AG20443 (cell line): ENCODE results near the gene OR2T12.
"Not testable (repeated sequence)": the region's sequence is repeated elsewhere in the genome, so short reads cannot be mapped to it uniquely, and the experiment has no call there.

Source experiments
- DNase-seq: peaks from one replicate; pipeline ENCODE4 v3.0.0; 2012; ENCODE audit warnings: low spot score, mixed read lengths

OR2T12 gene

GRCh38 chr1:248303324-248303723, at the start of gene OR2T12:
OR2T12 (minus strand) TSS chr1:248303424; CDS start chr1:248295578, 7,846 bp downstream.
- DNase-seq, result no peak

GRCh38 chr1:248348475-248348874, 45.3 kb upstream of the OR2T12 start, which contains the start of gene OR14C36:
OR14C36 (plus strand) TSS chr1:248348775; CDS start chr1:248348775, 0 bp downstream.
- DNase-seq, result no peak

- no peak for DNase-seq
Measured at GRCh38 chr1:248343451-248343850, 40.2 kb upstream of the OR2T12 start.

GRCh38 chr1:248324468-248324867, 21.2 kb upstream of the OR2T12 start, which contains the start of gene OR2M7:
OR2M7 (minus strand) TSS chr1:248324568; CDS start chr1:248324568, 0 bp downstream.
- no peak for DNase-seq

- no peak for DNase-seq
Measured at GRCh38 chr1:248316796-248317195, 13.6 kb upstream of the OR2T12 start.

- not testable (repeated sequence) for DNase-seq
Measured at GRCh38 chr1:248306740-248307139, 3.5 kb upstream of the OR2T12 start.

GRCh38 chr1:248306103-248306502, 2.9 kb upstream of the OR2T12 start:
- DNase-seq, result peak; percentile 5

- not testable (repeated sequence) for DNase-seq
Measured at GRCh38 chr1:248305672-248306071, 2.4 kb upstream of the OR2T12 start.

GRCh38 chr1:248288391-248288790, 14.8 kb downstream of the OR2T12 start:
- no peak for DNase-seq

GRCh38 chr1:248277876-248278275, 25.3 kb downstream of the OR2T12 start, which contains the start of gene OR2T33:
OR2T33 (minus strand) TSS chr1:248277976; CDS start chr1:248273814, 4,162 bp downstream.
- DNase-seq, result no peak

GRCh38 chr1:248273225-248273624, 30.0 kb downstream of the OR2T12 start:
- not testable (repeated sequence) for DNase-seq

- no peak for DNase-seq
Measured at GRCh38 chr1:248268178-248268577, 35.0 kb downstream of the OR2T12 start.

GRCh38 chr1:248259309-248259708, 43.9 kb downstream of the OR2T12 start:
- DNase-seq, result not testable (repeated sequence)

- DNase-seq, result peak; percentile 64
Measured at GRCh38 chr1:248243204-248243603, 60.0 kb downstream of the OR2T12 start.
